NT2/D1 (cell line): ENCODE data around the gene ZBTB8B.
"Not testable (repeated sequence)": the region's sequence is repeated elsewhere in the genome, so short reads cannot be mapped to it uniquely, and the experiment has no call there.

Experiments
- YY1 ChIP-seq: IDR thresholded peaks from 2 replicates; pipeline ENCODE4 v1.6.1; 2011; ENCODE audit not compliant: insufficient read length, insufficient read depth
- ZNF274 ChIP-seq: IDR thresholded peaks from 2 replicates; pipeline ENCODE4 v1.6.1; 2011; ENCODE audit warnings: mild to moderate bottlenecking, low read depth, low read length

GRCh38 chr1:32438777-32439176 is 26.1 kb upstream of the ZBTB8B start:
- TF ChIP-seq ZNF274, YY1: not testable (repeated sequence)
